IMR-90 (cell line): ENCODE data around the gene SIRT5.

Experiments
- NFE2L2 ChIP-seq: fragments of 150-350 bp; IDR thresholded peaks from 2 replicates; pipeline ENCODE4 v1.6.1; 2016; ENCODE audit warnings: low read depth, mild to moderate bottlenecking, low read length
- TF ChIP-seq, protein P1 (sequence below): conservative IDR thresholded peaks from 2 replicates; pipeline ENCODE4 v1.5.1; 2012; ENCODE audit warnings: mild to moderate bottlenecking, low read depth, low read length, improper control_type of control experiment

DNA sequence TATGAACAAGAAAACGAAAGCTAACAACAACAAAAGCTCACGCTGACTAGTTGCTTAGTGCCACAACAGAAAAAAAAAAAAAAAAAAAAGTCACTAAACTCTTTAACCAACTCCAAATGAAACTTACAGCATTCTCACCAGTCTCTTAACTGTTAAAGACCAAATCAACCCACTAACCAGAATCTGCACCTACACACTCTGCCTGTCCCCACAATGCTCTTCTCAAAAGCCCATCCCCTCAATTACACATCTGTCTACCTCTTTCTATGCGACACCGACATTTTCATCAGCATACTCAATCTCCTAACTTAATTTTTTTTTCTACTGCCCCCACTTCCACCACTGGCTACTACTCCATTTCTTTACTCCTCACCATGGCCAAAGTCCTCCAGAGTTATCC is 75.0 kb downstream of the SIRT5 start:
- TF ChIP-seq, protein P1, sequence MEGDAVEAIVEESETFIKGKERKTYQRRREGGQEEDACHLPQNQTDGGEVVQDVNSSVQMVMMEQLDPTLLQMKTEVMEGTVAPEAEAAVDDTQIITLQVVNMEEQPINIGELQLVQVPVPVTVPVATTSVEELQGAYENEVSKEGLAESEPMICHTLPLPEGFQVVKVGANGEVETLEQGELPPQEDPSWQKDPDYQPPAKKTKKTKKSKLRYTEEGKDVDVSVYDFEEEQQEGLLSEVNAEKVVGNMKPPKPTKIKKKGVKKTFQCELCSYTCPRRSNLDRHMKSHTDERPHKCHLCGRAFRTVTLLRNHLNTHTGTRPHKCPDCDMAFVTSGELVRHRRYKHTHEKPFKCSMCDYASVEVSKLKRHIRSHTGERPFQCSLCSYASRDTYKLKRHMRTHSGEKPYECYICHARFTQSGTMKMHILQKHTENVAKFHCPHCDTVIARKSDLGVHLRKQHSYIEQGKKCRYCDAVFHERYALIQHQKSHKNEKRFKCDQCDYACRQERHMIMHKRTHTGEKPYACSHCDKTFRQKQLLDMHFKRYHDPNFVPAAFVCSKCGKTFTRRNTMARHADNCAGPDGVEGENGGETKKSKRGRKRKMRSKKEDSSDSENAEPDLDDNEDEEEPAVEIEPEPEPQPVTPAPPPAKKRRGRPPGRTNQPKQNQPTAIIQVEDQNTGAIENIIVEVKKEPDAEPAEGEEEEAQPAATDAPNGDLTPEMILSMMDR = no peak
- no peak for TF ChIP-seq NFE2L2
